ENCODE measurements around the gene CBX6. TPM values are rescaled to one million over a fixed set of nuclear protein-coding genes. Genes with fewer than 3 reads are reported as not detected.
"Not testable (repeated sequence)": the region's sequence is repeated elsewhere in the genome, so short reads cannot be mapped to it uniquely, and the experiment has no call there.

Gene CBX6
- total RNA-seq, 1 donor from 2014 or later, result 57.4 TPM

DNA sequence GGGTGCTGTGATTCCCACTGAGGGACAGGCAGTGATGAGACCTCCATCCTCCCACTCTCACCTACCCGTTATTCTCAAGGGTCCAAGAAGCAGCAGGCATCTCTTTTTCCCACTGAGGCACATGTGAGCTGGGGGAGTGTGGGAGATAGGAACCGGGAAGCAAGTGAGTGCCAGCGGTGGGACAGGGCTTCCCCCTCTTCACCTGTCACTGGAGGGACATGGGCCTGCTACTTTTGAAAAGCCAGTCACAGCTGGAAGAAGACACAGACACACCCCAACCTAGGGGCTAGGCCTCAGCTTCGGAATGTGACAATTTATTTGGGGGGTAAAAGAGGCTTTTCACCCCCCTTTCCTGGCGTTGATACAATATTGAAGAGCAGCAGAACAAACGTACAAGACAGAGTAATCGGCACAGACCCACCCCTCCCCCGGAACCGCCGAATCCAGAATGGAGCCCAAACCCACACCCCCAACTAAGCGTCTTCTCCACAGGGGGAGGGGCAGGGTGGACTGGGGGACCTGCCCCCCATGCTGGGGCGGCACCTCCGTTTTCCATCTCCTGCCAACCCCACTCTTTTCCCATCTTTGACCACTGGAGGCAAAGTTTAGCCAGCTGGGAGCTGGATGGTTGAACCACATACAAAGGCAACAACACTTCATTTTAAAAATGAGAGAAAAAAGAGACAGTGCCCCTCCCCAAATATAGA, 10.7 kb downstream of the CBX6 start:
- DNase-seq (ENCODE audit: low spot score), result no peak

GRCh38 chr22:38860283-38861169, 11.5 kb downstream of the CBX6 start:
- DNase-seq (ENCODE audit: low spot score), result no peak

- no peak for DNase-seq (ENCODE audit: low spot score)
These were observed 12.3 kb downstream of the CBX6 start for GRCh38 chr22:38859581-38860282.

DNA sequence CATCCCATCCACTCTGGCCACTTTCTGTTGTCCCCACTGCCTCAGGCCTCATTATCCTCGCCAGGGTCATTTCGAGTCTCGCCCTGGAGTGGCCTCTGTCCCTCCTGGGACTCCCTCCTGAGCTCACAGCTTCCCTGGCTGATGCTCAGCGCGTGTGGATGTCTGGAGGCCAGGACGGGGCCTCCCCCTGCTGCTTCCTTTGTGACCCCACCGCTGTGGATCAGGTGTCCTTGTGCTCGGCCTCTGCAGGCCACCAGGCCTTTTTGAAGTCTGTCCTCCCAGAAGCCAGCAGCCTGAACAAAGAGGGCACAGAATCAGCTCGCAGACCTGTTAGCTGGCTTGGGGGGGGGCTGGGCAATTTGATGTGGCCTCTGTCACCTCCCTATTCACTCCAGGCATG, 13.5 kb downstream of the CBX6 start:
- DNase-seq (ENCODE audit: low spot score), result no peak

DNA sequence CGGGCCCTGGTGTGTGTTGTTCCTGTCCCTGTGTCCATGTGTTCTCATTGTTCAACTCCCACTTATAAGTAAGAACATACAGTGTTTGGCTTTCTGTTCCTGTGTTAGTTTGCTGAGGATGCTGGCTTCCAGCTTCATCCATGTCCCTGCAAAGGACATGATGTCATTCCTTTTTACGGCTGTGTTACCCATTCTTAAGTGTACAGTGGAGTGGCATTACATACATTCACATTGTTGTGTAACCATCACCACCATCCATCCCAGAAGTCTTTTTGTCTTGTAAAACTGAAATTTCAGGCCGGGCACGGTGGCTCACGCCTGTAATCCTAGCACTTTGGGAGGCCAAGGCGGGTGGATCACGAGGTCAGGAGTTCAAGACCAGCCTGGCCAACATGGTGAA, 17.5 kb downstream of the CBX6 start:
- not testable (repeated sequence) for DNase-seq (ENCODE audit: low spot score)

GRCh38 chr22:38853883-38854282, 18.1 kb downstream of the CBX6 start:
- DNase-seq (ENCODE audit: low spot score), result not testable (repeated sequence)

- no peak for DNase-seq (ENCODE audit: low spot score)
These were observed 18.8 kb downstream of the CBX6 start for GRCh38 chr22:38853196-38853651.

- DNase-seq (ENCODE audit: low spot score), result no peak
These were observed 19.5 kb downstream of the CBX6 start for GRCh38 chr22:38852522-38852921.

DNA sequence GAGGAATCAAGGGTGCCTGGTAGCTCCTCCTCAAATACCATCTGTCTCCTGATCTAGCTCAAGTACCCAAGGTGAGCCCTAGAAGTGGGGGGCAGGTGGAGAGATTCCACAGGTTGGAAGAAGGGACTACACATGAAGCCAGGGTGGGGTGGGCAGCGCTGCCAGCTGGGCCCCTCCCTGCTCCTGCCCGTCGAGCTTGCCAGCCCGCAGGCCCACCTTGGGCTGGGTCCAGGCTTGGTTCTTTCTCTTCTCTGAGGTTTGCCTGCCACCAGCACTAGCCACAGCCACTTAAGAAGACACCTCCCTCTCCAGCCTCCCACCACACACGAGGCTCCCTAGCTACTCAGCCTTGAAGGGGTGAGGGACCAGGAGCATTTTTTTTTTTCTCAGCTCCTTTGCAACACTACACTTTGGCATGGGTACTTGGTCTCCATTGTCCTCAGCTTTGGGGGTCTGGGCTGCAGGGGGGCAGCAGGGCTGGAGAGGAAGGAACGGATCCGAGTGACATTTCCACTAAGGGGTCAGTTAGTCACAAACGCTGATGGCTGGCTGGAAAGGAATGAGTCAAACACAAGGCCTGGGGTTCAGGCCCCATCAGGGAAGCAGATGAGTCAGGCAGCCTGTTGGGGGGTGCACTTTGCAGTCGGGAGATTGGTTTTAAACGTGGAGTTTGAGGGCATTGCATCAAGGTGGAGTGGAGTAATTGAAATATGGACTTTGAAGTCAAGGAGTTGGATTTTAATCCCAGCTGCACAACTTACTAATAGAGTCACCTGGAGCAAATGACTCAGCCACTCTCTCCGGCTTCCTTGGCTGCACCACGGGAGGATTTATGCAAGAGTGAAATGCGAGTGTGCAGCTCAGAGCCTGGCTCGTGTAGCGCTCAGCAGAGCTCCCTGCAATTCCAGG, 20.8 kb downstream of the CBX6 start:
- no peak for DNase-seq (ENCODE audit: low spot score)

DNA sequence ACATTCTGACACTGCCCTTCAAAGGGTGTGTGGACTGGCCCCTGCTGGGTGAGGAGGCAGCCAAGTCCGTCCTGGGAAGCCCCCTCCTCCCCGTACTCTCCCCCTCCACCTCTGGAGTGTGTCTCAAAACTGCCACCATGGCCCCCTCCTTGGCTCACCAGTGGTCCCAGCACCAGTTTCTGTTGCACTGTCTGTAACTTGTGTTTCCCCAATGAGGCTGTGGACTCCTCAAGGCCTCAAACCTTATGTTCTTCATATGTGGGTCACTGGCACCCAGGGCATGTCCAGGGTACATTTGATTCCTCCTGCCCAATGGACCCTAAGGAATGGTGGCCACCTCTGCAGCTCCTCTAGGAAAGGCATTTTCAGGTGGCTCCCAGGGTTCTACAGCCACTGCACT, 21.6 kb downstream of the CBX6 start:
- no peak for DNase-seq (ENCODE audit: low spot score)

- DNase-seq (ENCODE audit: low spot score), result no peak
These were observed 22.2 kb downstream of the CBX6 start for GRCh38 chr22:38849811-38850210.

DNA sequence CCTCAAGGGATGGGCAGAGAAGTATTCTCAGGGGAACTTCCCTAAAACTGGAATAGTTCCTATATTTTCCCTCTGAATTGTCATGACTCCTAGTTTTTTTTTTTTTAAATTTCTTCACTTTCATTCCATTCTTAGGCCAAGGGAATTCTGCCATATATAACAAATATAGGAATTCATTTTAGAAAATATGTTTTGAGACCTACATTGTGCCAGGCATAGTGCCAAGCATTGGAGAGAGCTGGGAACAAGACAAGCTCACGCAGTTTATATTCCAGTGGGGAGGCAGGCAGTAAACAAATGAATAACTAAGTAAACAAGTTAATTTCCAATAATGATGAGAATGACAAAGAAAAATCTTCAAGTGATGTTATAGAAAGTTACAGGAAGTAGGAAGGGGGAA, 25.6 kb downstream of the CBX6 start:
- DNase-seq (ENCODE audit: low spot score), result no peak

DNA sequence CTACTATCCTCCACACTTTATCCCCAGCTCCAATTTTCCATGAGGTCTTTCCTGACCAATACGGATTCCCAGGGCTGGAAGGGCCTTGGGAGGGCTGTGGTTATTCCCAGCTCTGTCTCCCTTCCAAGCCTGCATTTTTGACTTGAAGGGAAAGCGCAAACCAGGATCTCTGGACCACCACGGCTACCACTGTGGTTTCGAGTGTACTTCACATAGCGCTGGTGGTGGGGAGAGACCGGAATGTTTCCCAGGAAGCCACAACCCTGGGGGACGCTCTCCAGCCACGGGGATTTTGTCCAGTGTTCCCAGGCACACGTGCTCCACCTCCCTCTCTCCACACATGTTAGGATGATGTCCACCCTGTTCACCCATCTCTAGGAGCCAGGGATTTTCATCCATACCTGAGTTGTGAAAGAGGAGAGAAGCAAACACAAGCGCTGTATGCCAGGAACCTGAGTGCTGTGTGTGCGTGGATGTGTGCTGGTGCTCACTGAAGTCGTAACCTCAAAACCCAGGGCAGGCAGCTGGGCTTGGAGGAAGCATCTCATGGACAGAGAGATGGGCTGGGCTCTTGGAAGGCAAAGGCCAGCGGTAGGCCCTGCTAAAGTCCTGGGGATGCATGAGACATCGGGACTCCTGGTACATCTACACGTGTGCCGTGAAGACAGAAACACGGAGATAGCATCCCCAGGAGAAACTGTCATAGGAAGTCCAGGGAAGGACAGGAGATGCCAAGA, 26.8 kb downstream of the CBX6 start:
- no peak for DNase-seq (ENCODE audit: low spot score)

GRCh38 chr22:38844315-38845003, 27.6 kb downstream of the CBX6 start:
- no peak for DNase-seq (ENCODE audit: low spot score)

GRCh38 chr22:38843657-38844314, 28.2 kb downstream of the CBX6 start, which contains the start of gene NPTXR:
Gene NPTXR (minus strand): TSS chr22:38844028.
- DNase-seq (ENCODE audit: low spot score), result no peak

GRCh38 chr22:38843201-38843656, 28.8 kb downstream of the CBX6 start:
- no peak for DNase-seq (ENCODE audit: low spot score)

GRCh38 chr22:38842512-38843200, 29.4 kb downstream of the CBX6 start:
- DNase-seq (ENCODE audit: low spot score), result no peak

- DNase-seq (ENCODE audit: low spot score), result no peak
These were observed 30.4 kb downstream of the CBX6 start for GRCh38 chr22:38841635-38842034.

Measured in mesenteric fat pad (tissue), 1 donor.